ENCODE measurements around the gene FEZ2.

FEZ2 gene

DNA sequence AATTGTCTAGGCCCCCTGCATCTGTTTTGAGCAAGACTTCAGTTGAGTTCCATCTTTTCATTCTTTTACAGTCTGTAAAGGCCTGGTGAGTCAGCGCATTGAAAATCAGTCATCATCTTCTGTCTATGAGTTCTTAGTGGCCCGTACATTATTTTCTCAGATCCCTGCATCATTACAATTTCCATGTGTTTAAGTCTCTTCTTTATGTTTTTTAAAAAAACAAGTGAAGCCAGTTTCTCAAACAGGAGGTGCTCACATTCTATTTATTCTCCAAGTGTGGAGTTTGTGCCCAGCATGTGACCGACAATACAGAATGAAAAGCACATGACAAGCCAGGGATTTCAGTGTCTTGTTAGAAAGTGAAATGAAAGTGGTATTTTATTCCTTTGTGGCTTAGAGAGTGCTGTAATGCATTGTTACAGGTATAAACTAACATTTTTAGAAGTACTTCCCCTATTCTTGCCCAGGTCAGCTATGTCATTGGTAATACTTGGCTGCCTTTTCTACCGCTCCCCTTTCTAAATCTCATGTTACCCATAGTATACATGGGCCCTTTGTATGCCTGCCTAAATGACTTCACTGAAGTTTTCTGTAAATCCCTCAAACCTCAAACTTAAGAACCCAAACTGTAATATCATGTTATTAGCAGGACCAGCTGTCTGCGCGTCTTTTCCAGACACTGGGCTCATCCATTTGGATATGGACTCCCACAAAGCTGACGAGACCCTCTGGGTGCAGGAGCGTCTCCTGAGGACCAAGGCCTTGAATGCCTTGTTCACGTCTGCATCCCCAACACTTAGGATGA, 67.6 kb downstream of the FEZ2 start:
- DNase-seq = no peak
- ATAC-seq = no peak

DNA sequence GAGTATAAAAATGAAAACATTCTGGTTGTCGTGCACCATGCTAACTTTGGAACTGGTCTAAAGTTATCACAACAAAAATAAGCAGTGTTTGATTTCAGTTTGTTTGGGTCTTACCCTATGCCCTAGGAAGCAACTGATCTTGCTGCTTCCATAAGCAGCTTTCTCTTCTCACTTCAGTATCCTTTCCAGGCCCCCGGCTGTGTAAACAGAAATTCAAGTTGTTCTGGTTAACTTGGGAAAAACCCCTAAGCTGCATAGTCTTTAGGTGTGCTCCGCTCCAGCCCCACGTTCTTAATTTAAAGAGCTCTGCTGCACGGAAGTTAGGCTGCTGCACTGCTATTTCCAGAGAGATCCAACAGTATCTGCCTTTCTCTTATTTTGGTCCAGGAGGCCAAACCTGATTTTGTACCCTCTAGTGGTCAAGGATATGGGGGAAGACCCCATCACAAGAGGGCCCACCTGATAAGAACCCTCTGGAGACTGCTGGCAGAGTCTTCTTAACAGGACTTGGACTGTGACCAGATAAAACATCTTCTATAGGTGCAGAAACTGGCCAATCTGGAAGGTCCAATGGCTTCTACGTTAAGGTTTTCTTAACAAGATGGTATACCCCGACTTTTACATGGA, 69.1 kb downstream of the FEZ2 start:
- DNase-seq (no peak), ATAC-seq (no peak)

GRCh38 chr2:36528274-36528673, 69.7 kb downstream of the FEZ2 start:
- no peak for ATAC-seq
- no peak for DNase-seq

DNA sequence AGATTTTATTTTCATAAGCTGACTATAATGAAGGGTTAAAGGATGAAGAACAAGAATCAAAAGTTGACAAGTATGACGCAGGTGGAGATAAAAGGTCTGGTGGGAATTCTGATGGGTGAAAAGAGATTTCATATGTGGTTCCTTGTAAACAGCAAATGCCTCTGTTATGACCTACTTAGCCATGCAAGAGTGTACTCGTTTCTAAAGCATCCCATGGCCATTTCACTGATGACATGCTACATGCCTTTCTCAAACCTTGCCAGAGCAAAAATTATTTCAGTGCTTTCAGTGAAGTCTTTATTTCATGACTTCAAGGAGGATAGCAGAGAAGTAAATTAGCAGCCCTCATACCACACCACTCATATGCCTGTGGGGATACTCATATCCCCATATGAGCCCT, 71.7 kb downstream of the FEZ2 start:
- DNase-seq (no peak), ATAC-seq (no peak)

DNA sequence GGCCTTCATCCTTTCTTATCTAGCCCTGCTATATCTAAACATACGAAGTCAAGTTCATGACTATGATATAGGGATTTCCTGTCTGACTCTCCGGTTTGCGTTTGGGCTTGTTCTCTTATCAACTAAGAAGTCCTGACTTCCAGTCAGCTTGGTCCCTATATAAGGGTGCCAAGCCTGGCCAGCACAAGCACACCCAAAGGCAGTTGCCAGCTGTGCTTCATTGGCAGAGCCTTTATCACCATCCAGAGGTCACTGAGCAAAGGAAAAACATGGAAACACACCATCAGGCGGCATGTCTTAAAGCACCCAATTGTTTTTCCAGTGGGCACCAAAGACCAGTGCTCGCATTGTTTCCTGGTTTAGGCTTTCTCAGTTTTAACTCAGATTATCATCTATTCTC, 72.7 kb downstream of the FEZ2 start:
- no peak for DNase-seq
- ATAC-seq = no peak

- DNase-seq (no peak), ATAC-seq (no peak)
Observed at GRCh38 chr2:36523153-36523552, 74.8 kb downstream of the FEZ2 start.

DNA sequence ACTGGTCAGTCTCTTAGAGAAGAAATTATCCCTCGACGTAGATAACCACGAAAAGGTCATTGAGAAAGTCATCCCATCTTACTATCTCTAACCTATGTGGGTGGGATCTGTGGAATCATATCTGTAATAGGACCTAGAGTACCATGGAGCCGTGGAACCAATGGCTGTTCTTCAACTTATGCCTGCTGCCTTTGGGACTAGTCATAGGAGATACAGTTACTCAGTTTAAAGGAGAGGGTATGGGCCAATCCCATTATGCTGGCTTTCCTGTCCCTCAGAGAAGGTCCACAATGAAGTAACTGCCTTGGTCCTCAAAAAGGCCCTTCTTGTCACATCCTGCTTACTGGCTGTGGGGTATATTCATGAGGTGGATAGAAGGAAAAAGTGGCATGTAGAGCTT, 77.5 kb downstream of the FEZ2 start:
- no peak for ATAC-seq

GRCh38 chr2:36516136-36516870, 81.7 kb downstream of the FEZ2 start:
- ATAC-seq (no peak), DNase-seq (no peak)

More for the DNA sequence above, 77.5 kb downstream of the FEZ2 start:
- DNase-seq = no peak

GRCh38 chr2:36515538-36515937, 82.4 kb downstream of the FEZ2 start:
- ATAC-seq (no peak), DNase-seq (no peak)

DNA sequence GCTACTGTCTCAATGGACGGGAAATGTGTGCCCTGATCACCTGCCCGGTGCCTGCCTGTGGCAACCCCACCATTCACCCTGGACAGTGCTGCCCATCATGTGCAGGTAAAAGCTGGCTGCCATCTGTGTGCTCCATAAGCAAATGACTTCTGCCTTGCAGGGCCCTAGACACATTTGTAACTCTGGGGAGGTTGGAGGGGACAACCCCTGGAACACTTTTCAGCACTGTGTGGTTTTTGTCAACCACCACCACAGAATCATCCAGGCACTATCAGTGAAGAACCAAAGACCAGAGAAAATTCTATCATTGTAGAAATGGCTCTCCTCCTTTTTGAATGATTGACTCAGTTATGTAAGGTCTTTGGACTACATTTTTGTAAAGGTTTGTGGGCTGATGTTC, 84.3 kb downstream of the FEZ2 start:
- no peak for ATAC-seq
- DNase-seq = no peak

- DNase-seq (no peak), ATAC-seq (no peak)
Observed at GRCh38 chr2:36512705-36513104, 85.3 kb downstream of the FEZ2 start.

DNA sequence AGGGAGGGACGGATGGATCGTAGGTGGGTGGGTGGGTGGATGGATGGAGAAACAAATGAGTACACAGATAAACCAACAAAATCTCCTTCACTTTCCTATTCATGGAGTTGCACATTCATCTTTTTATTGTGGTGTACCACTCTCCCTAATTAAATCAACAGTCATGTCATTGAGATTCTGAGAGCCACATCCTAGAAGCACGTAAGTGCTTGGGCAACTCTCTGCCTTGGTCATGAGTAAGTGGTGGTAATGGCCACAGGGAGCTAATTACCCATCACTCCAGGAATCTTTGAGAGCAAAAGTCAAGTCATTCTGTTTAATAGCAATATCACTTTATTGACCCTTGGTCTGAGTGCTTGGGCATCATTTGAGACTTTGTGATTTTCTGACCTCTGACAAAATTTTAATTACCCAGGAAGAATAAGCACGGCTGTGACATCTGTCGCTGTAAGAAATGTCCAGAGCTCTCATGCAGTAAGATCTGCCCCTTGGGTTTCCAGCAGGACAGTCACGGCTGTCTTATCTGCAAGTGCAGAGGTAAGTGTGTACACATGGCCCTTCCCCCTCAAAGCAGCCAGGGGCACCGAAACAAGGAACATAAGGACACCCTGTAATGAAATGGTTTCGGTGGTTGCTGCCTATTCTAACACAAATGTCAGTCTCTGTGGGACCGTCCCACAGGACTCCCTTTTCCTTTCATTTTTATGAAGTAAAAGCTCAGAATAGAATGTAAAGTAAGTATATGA, 85.9 kb downstream of the FEZ2 start:
- DNase-seq (no peak), ATAC-seq (no peak)

GRCh38 chr2:36509075-36509474, 88.9 kb downstream of the FEZ2 start:
- ATAC-seq (no peak), DNase-seq (no peak)

DNA sequence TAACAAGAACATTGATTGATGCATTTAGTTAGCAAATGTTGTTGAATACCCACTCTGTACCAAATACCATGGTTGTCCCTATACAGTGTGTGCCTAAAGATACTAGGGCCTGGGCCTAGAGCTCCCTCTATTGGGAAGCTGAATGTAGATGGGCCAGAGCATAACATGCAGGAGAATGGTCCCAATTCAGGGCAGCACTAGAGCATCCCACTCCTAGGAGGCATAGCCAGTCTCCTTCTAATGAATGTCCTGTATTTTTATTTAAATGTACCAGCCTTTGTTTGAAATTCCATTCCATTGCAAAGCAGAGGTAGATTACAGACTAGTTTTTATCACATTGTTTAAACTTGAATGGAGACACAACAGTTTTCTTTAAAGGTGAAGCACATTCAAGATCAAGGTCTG, 90.6 kb downstream of the FEZ2 start:
- DNase-seq (peak; percentile 23), ATAC-seq (peak; percentile 81)

Data from stimulated activated naive CD8-positive, alpha-beta T cell treated with anti-CD3 and anti-CD28 coated beads, Interleukin-15, Interleukin-2, amounts not matched to agents 100 U/mL and 50 U/mL, for 24 hours (primary cell).